Upper lobe of right lung (tissue), 1 donor: ENCODE measurements around the gene CCDC12. TPM values are rescaled to one million over a fixed set of nuclear protein-coding genes. Genes with fewer than 3 reads are reported as not detected.

Experiments used
- ATAC-seq: fragments of 200-7000 bp; cut with Tn5 transposase; one replicate; pipeline ENCODE4 v1.9.1; 2020; ENCODE audit warnings: mild to moderate bottlenecking, moderate library complexity
- DNase-seq: peaks from one replicate; pipeline ENCODE4 v3.0.0-alpha.2; 2020
- H3K27ac ChIP-seq: fragments of 200-600 bp; one replicate; pipeline ENCODE4 v1.8.0; 2022
- H3K27me3 ChIP-seq: fragments of 200-600 bp; one replicate; pipeline ENCODE4 v1.8.0; 2022; ENCODE audit warnings: mild to moderate bottlenecking
- H3K36me3 ChIP-seq: fragments of 200-600 bp; one replicate; pipeline ENCODE4 v1.8.0; 2022
- H3K4me1 ChIP-seq: fragments of 200-600 bp; one replicate; pipeline ENCODE4 v1.8.0; 2022
- H3K4me3 ChIP-seq: fragments of 200-600 bp; one replicate; pipeline ENCODE4 v1.8.0; 2022; ENCODE audit warnings: mild to moderate bottlenecking
- H3K9me3 ChIP-seq: fragments of 200-600 bp; one replicate; pipeline ENCODE4 v1.8.0; 2022
- CTCF ChIP-seq: fragments of 200-600 bp; IDR thresholded peaks from one replicate; pipeline ENCODE4 v1.8.0; 2022; ENCODE audit warnings: antibody characterized with exemption
- intact Hi-C: fragments of 100-400 bp; cut with DNase I; formaldehyde crosslinking; loops from one replicate; pipeline ENCODE4 v1.11.0; 2022
- total RNA-seq: library from RNA; stranded (reverse); fragmentation: NEBNext Ultra II Directional; extraction: Animal tissue kit (Norgen Biotek cat#: 25700); gene quantifications from one replicate; pipeline ENCODE4 v1.2.1, GENCODE V29; 2021
- donor health status: DM: no; HTN: yes; CAD: no; lungs with severe emphysema.

The CCDC12 gene
- total RNA-seq, 1 donor from 2014 or later, result 42.1 TPM

- TF ChIP-seq CTCF, result no peak
- intact Hi-C loops, result no loop called here
- Histone ChIP-seq H3K9me3 (no peaks in the 10 kb centered on the region), H3K27me3 (no peaks in the 10 kb centered on the region), H3K27ac (no peak overlapping the region), H3K36me3 (peaks cover 25% of the 10 kb centered on the region), H3K4me3 (no peak overlapping the region), H3K4me1 (peaks cover 36% of the 10 kb centered on the region)
- no peak for DNase-seq
- no peak for ATAC-seq
Measured at GRCh38 chr3:46992231-46992630, 15.7 kb upstream of the CCDC12 start.

GRCh38 chr3:46991406-46992165, 15.0 kb upstream of the CCDC12 start:
- Histone ChIP-seq H3K36me3 (peaks cover 25% of the 10 kb centered on the region), H3K27ac (no peak overlapping the region), H3K4me3 (no peak overlapping the region), H3K9me3 (no peaks in the 10 kb centered on the region), H3K27me3 (no peaks in the 10 kb centered on the region), H3K4me1 (peaks cover 42% of the 10 kb centered on the region)
- no peak for TF ChIP-seq CTCF
- DNase-seq (no peak), ATAC-seq (no peak)
- intact Hi-C loops, result no loop called here

GRCh38 chr3:46990573-46991374, 14.2 kb upstream of the CCDC12 start:
- Histone ChIP-seq H3K9me3 (no peaks in the 10 kb centered on the region), H3K4me3 (no peak overlapping the region), H3K36me3 (peaks cover 25% of the 10 kb centered on the region), H3K27me3 (no peaks in the 10 kb centered on the region), H3K4me1 (peaks cover 47% of the 10 kb centered on the region), H3K27ac (peak overlapping the region; percentile 17)
- no peak for TF ChIP-seq CTCF
- DNase-seq, result peak; percentile 85
- ATAC-seq, result peak; percentile 49
- intact Hi-C loops, result no loop called here

- H3K36me3 ChIP-seq, result peaks cover 14% of the 10 kb centered on the region
- no peaks in the 10 kb centered on the region for H3K9me3 ChIP-seq
- DNase-seq, result no peak
- TF ChIP-seq CTCF, result no peak
- H3K4me3 ChIP-seq, result no peak overlapping the region
- intact Hi-C loops, result no loop called here
- H3K27me3 ChIP-seq, result no peaks in the 10 kb centered on the region
- peaks cover 50% of the 10 kb centered on the region for H3K4me1 ChIP-seq
- no peak for ATAC-seq
- peak overlapping the region; percentile 81 for H3K27ac ChIP-seq
Measured at GRCh38 chr3:46989146-46989810, 12.7 kb upstream of the CCDC12 start.

- peak overlapping the region; percentile 81 for H3K27ac ChIP-seq
- DNase-seq (no peak), ATAC-seq (no peak)
- peaks cover 9% of the 10 kb centered on the region for H3K36me3 ChIP-seq
- H3K9me3 ChIP-seq, result no peaks in the 10 kb centered on the region
- intact Hi-C loops, result no loop called here
- H3K4me3 ChIP-seq, result peak overlapping the region; percentile 33
- H3K4me1 ChIP-seq, result peaks cover 50% of the 10 kb centered on the region
- H3K27me3 ChIP-seq, result no peaks in the 10 kb centered on the region
- no peak for TF ChIP-seq CTCF
Measured at GRCh38 chr3:46988616-46989015, 12.1 kb upstream of the CCDC12 start.
